ENCODE measurements around the gene TTLL9.

Gene TTLL9

GRCh38 chr20:31879143-31879987, 8.9 kb downstream of the TTLL9 start:
- DNase-seq (ENCODE audit: low read depth) = peak; percentile 61

GRCh38 chr20:31881945-31882344, 11.5 kb downstream of the TTLL9 start:
- no peak for DNase-seq (ENCODE audit: low read depth)

GRCh38 chr20:31883829-31884228, 13.4 kb downstream of the TTLL9 start:
- DNase-seq (ENCODE audit: low read depth) = no peak

- no peak for DNase-seq (ENCODE audit: low read depth)
Measured at GRCh38 chr20:31890646-31891045, 20.2 kb downstream of the TTLL9 start.

- no peak for DNase-seq (ENCODE audit: low read depth)
Measured at GRCh38 chr20:31894980-31895675, 24.7 kb downstream of the TTLL9 start.

GRCh38 chr20:31896049-31896448, 25.6 kb downstream of the TTLL9 start:
- DNase-seq (ENCODE audit: low read depth) = no peak

GRCh38 chr20:31897541-31897940, 27.1 kb downstream of the TTLL9 start:
- no peak for DNase-seq (ENCODE audit: low read depth)

- DNase-seq (ENCODE audit: low read depth) = no peak
Measured at GRCh38 chr20:31901615-31902014, 31.2 kb downstream of the TTLL9 start.

- DNase-seq (ENCODE audit: low read depth) = no peak
Measured at GRCh38 chr20:31903627-31904386, 33.4 kb downstream of the TTLL9 start.

- no peak for DNase-seq (ENCODE audit: low read depth)
Measured at GRCh38 chr20:31906001-31906400, 35.6 kb downstream of the TTLL9 start.

GRCh38 chr20:31907046-31907445, 36.6 kb downstream of the TTLL9 start:
- no peak for DNase-seq (ENCODE audit: low read depth)

- no peak for DNase-seq (ENCODE audit: low read depth)
Measured at GRCh38 chr20:31908016-31908415, 37.6 kb downstream of the TTLL9 start.

GRCh38 chr20:31908424-31908823, 38.0 kb downstream of the TTLL9 start:
- no peak for DNase-seq (ENCODE audit: low read depth)

GRCh38 chr20:31909253-31910070, 39.0 kb downstream of the TTLL9 start:
- DNase-seq (ENCODE audit: low read depth) = no peak

- DNase-seq (ENCODE audit: low read depth) = no peak
Measured at GRCh38 chr20:31910071-31910803, 39.8 kb downstream of the TTLL9 start.

GRCh38 chr20:31913431-31914157, 43.2 kb downstream of the TTLL9 start:
- DNase-seq (ENCODE audit: low read depth) = no peak

GRCh38 chr20:31914170-31914569, 43.7 kb downstream of the TTLL9 start:
- DNase-seq (ENCODE audit: low read depth) = no peak

- no peak for DNase-seq (ENCODE audit: low read depth)
Measured at GRCh38 chr20:31915491-31916280, 45.3 kb downstream of the TTLL9 start.

- DNase-seq (ENCODE audit: low read depth) = no peak
Measured at GRCh38 chr20:31916708-31917107, 46.3 kb downstream of the TTLL9 start.

Measured in activated T-helper 1 cell treated with Interleukin-2 at 50 U/mL for 16 hours (primary cell).